Measurements from ENCODE around the gene ANKRD34A. TPM values are rescaled to one million over a fixed set of nuclear protein-coding genes. Genes with fewer than 3 reads are reported as not detected.
A peak's percentile ranks its signal among the peaks of the same experiment; 100 is the strongest.

Gene ANKRD34A
- total RNA-seq, 1 donor from 2014 or later, result 0.49 TPM

DNA sequence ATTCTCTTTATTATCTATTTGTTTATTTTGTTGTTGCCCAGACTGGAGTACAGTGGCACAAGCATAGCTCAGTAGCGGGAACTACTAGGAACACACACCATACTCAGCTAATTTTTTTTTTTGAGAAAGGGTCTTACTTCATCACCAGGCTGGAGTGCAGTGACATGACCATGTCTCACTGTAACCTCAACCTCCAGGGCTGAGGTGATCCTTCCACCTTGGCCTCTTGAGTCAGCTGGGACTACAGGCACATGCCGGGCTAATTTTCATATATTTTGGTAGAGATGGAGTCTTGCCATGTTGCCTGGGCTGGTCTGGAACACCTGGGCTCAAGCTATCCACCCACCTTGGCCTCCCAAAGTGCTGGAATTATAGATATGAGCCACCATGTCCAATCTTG is 37.3 kb upstream of the ANKRD34A start:
- H3K27me3 Mint-ChIP-seq (ENCODE audit: low read depth), result no peaks in the 10 kb centered on the region
- no peak for DNase-seq (ENCODE audit: low read depth, low spot score)
- no peaks in the 10 kb centered on the region for H3K36me3 Mint-ChIP-seq (ENCODE audit: low read depth)
- H3K4me3 Mint-ChIP-seq, result no peak overlapping the region
- TF ChIP-seq, protein P1, sequence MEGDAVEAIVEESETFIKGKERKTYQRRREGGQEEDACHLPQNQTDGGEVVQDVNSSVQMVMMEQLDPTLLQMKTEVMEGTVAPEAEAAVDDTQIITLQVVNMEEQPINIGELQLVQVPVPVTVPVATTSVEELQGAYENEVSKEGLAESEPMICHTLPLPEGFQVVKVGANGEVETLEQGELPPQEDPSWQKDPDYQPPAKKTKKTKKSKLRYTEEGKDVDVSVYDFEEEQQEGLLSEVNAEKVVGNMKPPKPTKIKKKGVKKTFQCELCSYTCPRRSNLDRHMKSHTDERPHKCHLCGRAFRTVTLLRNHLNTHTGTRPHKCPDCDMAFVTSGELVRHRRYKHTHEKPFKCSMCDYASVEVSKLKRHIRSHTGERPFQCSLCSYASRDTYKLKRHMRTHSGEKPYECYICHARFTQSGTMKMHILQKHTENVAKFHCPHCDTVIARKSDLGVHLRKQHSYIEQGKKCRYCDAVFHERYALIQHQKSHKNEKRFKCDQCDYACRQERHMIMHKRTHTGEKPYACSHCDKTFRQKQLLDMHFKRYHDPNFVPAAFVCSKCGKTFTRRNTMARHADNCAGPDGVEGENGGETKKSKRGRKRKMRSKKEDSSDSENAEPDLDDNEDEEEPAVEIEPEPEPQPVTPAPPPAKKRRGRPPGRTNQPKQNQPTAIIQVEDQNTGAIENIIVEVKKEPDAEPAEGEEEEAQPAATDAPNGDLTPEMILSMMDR (conservative IDR thresholded peaks at IDR 0.05), result no peak
- no peak overlapping the region for H3K27ac Mint-ChIP-seq (ENCODE audit: unreplicated experiment)
- H3K4me1 Mint-ChIP-seq, result peaks cover 16% of the 10 kb centered on the region
- H3K9me3 Mint-ChIP-seq, result no peaks in the 10 kb centered on the region

DNA sequence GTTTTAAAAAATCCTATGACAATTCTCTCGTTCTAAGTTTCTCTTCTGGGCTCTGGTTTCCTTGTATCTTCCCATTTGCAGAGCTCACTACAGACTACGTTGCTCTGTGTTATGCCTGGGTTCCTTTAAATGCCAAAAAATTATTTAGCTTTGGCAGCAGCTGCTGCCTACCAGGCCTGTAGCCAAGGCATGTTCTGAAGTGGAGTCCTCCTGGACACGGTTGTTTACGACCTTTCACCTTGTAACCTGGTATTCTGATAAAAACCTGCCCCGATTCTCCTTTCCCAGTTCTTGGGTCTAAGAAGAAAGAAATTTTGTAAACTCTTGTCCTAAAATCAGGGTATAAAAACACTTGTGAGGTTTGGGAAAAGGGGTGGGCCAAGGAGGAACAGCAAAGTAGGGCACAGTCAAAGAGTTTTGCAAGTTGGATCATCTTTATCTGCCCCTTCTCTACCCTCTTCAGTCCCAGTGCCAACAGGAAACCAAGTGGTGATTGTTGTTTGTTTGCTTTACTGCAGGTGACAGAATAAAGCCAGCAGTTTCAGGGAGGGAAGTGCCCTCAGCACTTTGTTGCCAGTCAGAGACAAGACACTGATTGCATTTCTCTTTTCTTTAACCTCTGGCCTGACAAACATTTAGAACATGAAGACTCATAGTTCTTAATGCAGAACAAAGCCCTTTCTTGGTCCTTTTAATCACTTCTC is 35.1 kb upstream of the ANKRD34A start:
- Mint-ChIP-seq H3K36me3 (ENCODE audit: low read depth) (peaks cover 9% of the 10 kb centered on the region), H3K4me1 (peaks cover 34% of the 10 kb centered on the region), H3K4me3 (peak overlapping the region; percentile 6), H3K9me3 (no peaks in the 10 kb centered on the region), H3K27me3 (ENCODE audit: low read depth) (no peaks in the 10 kb centered on the region), H3K27ac (ENCODE audit: unreplicated experiment) (no peak overlapping the region)
- no peak for DNase-seq (ENCODE audit: low read depth, low spot score)
- TF ChIP-seq, protein P1 (conservative IDR thresholded peaks at IDR 0.05), result no peak

DNA sequence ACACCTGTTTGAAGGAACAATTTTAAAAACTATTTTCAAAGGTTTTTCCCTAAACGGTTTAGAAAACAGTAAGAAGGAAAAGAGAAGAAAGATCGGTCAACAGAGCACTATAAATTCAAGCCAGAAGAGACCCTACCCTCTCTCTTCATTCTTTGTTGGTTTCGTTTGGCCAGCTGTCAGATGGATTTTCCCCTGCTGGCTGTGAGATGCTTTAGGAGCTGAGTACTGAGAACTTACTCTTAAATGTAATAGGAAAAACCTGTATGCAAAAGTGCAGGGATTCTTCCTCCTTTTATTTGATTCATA is 33.3 kb upstream of the ANKRD34A start:
- Mint-ChIP-seq H3K36me3 (ENCODE audit: low read depth) (peaks cover 24% of the 10 kb centered on the region), H3K4me1 (peaks cover 48% of the 10 kb centered on the region), H3K27ac (ENCODE audit: unreplicated experiment) (no peak overlapping the region), H3K9me3 (no peaks in the 10 kb centered on the region), H3K27me3 (ENCODE audit: low read depth) (no peaks in the 10 kb centered on the region), H3K4me3 (peak overlapping the region; percentile 96)
- DNase-seq (ENCODE audit: low read depth, low spot score), result no peak
- TF ChIP-seq, protein P1 (conservative IDR thresholded peaks at IDR 0.05), result no peak

DNA sequence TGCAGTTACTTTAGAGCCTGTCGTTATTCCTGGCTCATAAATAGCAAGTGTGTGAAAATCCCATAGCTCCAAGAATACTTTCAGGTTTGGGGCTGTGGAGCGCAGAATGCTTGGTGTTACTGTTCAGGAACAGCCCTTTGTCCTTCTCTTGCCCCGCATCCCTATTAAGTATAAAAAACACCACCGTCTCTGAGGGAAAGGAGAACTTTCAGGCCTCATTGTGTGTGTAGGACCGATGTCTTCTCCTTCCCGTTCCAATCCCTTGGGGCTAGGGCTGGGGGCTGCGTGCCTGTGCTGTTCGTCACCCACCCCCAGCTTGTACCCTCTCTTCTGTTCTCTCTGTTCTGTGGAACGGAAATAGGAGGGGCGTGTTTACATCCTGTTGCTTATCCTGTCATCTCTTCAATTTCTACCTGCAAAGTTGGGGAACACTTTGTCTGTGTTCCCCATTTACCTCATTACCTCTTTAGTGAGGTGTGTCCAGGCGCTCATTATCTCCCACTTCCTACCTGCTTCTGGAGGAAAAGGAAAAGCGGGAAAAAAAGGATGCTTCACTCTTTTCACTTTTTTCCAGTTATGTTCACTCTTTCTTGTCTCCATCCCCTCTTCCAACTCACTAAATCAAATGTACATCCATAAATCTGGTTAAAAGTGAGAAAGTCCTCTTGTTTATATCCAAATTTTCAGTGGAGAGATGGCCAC is 32.8 kb upstream of the ANKRD34A start:
- Mint-ChIP-seq H3K9me3 (no peaks in the 10 kb centered on the region), H3K27me3 (ENCODE audit: low read depth) (no peaks in the 10 kb centered on the region), H3K4me3 (peak overlapping the region; percentile 96), H3K36me3 (ENCODE audit: low read depth) (peaks cover 26% of the 10 kb centered on the region), H3K27ac (ENCODE audit: unreplicated experiment) (peak overlapping the region; percentile 96), H3K4me1 (peaks cover 52% of the 10 kb centered on the region)
- TF ChIP-seq, protein P1 (conservative IDR thresholded peaks at IDR 0.05), result no peak
- DNase-seq (ENCODE audit: low read depth, low spot score), result no peak

DNA sequence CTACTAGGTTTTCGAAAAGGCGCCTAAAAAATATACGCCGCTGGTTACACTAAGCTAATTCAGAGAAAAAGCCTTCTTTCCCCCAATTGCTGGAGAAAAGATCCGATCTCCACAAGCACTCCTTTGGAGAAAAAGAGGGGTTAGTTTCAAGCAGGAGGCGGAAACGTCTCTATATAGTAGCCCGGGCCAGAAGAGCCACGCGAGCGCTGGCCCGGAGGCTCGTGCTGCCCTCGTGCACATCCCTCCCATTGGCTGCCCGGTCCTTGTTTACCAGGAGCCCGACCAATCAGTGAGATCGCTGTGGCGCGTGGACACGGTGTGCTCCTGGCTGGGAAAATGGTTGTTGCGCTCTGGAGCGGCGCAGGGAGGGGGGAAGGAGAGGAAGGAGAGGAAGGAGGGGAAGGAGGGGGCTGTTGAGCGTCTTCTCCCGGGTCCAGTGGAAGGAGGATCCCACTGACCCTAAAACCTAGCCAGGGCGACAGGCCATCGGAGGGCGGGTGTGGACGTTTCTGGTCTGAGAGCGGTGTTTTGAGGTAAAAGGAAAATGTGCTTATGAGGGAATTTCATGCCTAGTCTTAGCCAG is 32.1 kb upstream of the ANKRD34A start, which contains the start of gene TXNIP:
TSS of gene TXNIP (minus strand) at position 147 of the 583 bp plus-strand sequence. CDS start 313 bp downstream, outside the sequence.
- TF ChIP-seq, protein P1 (conservative IDR thresholded peaks at IDR 0.05), result no peak
- DNase-seq (ENCODE audit: low read depth, low spot score), result peak; percentile 86
- peaks cover 52% of the 10 kb centered on the region for H3K4me1 Mint-ChIP-seq
- H3K27ac Mint-ChIP-seq (ENCODE audit: unreplicated experiment), result peak within 1 kb of the TSS; percentile 96
- H3K27me3 Mint-ChIP-seq (ENCODE audit: low read depth), result no peaks in the 10 kb centered on the region
- no peaks in the 10 kb centered on the region for H3K9me3 Mint-ChIP-seq
- H3K36me3 Mint-ChIP-seq (ENCODE audit: low read depth), result peaks cover 28% of the 10 kb centered on the region
- peak within 1 kb of the TSS; percentile 96 for H3K4me3 Mint-ChIP-seq

All from neural crest cell (in vitro differentiated cells).